HEK293 (cell line): ENCODE measurements around the gene RUNX1.

Source experiments
- ATF2 ChIP-seq: fragments of 450-650 bp; formaldehyde crosslinking; IDR thresholded peaks from 2 replicates; pipeline ENCODE4 v1.5.1; 2016; ENCODE audit warnings: missing biosample characterization, missing genetic modification characterization, low read depth
- IKZF3 ChIP-seq: fragments of 450-650 bp; IDR thresholded peaks from 2 replicates; pipeline ENCODE4 v1.5.0; 2018; ENCODE audit warnings: missing biosample characterization, mild to moderate bottlenecking, missing genetic modification characterization, moderate library complexity
- KLF9 ChIP-seq: fragments of 450-650 bp; formaldehyde crosslinking; IDR thresholded peaks from 2 replicates; pipeline ENCODE4 v1.5.1; 2016; ENCODE audit warnings: missing biosample characterization, missing genetic modification characterization, low read depth
- MEIS1 ChIP-seq: sonication (generic); formaldehyde crosslinking; IDR thresholded peaks from 2 replicates; pipeline ENCODE4 v1.8.1; 2022; ENCODE audit warnings: missing genetic modification reagents, mild to moderate bottlenecking, borderline replicate concordance
- PRDM4 ChIP-seq: fragments of 450-650 bp; formaldehyde crosslinking; IDR thresholded peaks from 2 replicates; pipeline ENCODE4 v1.5.1; 2017; ENCODE audit warnings: missing biosample characterization, missing genetic modification characterization
- SETDB1 ChIP-seq: IDR thresholded peaks from one replicate; pipeline ENCODE4 v1.6.1; 2017; ENCODE audit warnings: mild to moderate bottlenecking, low read length, moderate library complexity, mixed read lengths; ENCODE audit not compliant: insufficient read length
- ZNF112 ChIP-seq: fragments of 450-650 bp; formaldehyde crosslinking; IDR thresholded peaks from 2 replicates; pipeline ENCODE4 v1.5.0; 2017; ENCODE audit warnings: missing biosample characterization, missing genetic modification characterization
- ZNF121 ChIP-seq: fragments of 450-650 bp; formaldehyde crosslinking; IDR thresholded peaks from 2 replicates; pipeline ENCODE4 v1.5.1; 2016; ENCODE audit warnings: missing biosample characterization, missing genetic modification characterization
- ZNF146 ChIP-seq: fragments of 450-650 bp; formaldehyde crosslinking; IDR thresholded peaks from 2 replicates; pipeline ENCODE4 v1.5.1; 2016; ENCODE audit warnings: missing biosample characterization, missing genetic modification characterization
- ZNF18 ChIP-seq: fragments of 450-650 bp; formaldehyde crosslinking; IDR thresholded peaks from 2 replicates; pipeline ENCODE4 v1.5.1; 2016; ENCODE audit warnings: missing biosample characterization, missing genetic modification characterization
- ZNF184 ChIP-seq: fragments of 450-650 bp; IDR thresholded peaks from 2 replicates; pipeline ENCODE4 v1.5.1; 2018; ENCODE audit warnings: missing biosample characterization, mild to moderate bottlenecking, missing genetic modification characterization
- ZNF26 ChIP-seq: fragments of 450-650 bp; formaldehyde crosslinking; IDR thresholded peaks from 2 replicates; pipeline ENCODE4 v1.5.1; 2016; ENCODE audit warnings: missing biosample characterization, missing genetic modification characterization
- ZNF280C ChIP-seq: fragments of 450-650 bp; formaldehyde crosslinking; IDR thresholded peaks from 2 replicates; pipeline ENCODE4 v1.5.1; 2016; ENCODE audit warnings: missing biosample characterization, missing genetic modification characterization
- ZNF280D ChIP-seq: fragments of 450-650 bp; formaldehyde crosslinking; IDR thresholded peaks from 2 replicates; pipeline ENCODE4 v1.5.1; 2016; ENCODE audit warnings: missing biosample characterization, missing genetic modification characterization
- ZNF341 ChIP-seq: fragments of 450-650 bp; formaldehyde crosslinking; IDR thresholded peaks from 2 replicates; pipeline ENCODE4; 2016; ENCODE audit warnings: low read depth, missing biosample characterization, missing genetic modification characterization
- ZNF394 ChIP-seq: fragments of 450-650 bp; formaldehyde crosslinking; IDR thresholded peaks from 2 replicates; pipeline ENCODE4 v1.5.1; 2016; ENCODE audit warnings: missing biosample characterization, missing genetic modification characterization, mild to moderate bottlenecking, moderate library complexity, borderline replicate concordance
- ZNF555 ChIP-seq: fragments of 450-650 bp; formaldehyde crosslinking; conservative IDR thresholded peaks from 2 replicates; pipeline ENCODE4 v1.5.1; 2017; ENCODE audit warnings: missing biosample characterization, mild to moderate bottlenecking, missing genetic modification characterization, inconsistent platforms
- ZNF610 ChIP-seq: fragments of 450-650 bp; formaldehyde crosslinking; IDR thresholded peaks from 2 replicates; pipeline ENCODE4 v1.5.1; 2016; ENCODE audit warnings: missing biosample characterization, missing genetic modification characterization, borderline replicate concordance
- ZNF660 ChIP-seq: fragments of 450-650 bp; IDR thresholded peaks from 2 replicates; pipeline ENCODE4 v1.5.1; 2018; ENCODE audit warnings: missing biosample characterization, mild to moderate bottlenecking, missing genetic modification characterization
- ZNF664 ChIP-seq: fragments of 450-650 bp; formaldehyde crosslinking; IDR thresholded peaks from 2 replicates; pipeline ENCODE4 v1.5.1; 2016; ENCODE audit warnings: missing biosample characterization, missing genetic modification characterization
- ZNF707 ChIP-seq: fragments of 450-650 bp; formaldehyde crosslinking; IDR thresholded peaks from 2 replicates; pipeline ENCODE4 v1.5.1; 2016; ENCODE audit warnings: missing biosample characterization, missing genetic modification characterization
- ZNF747 ChIP-seq: fragments of 450-650 bp; formaldehyde crosslinking; IDR thresholded peaks from 2 replicates; pipeline ENCODE4 v1.5.1; 2016; ENCODE audit warnings: missing biosample characterization, missing genetic modification characterization
- ZNF777 ChIP-seq: fragments of 450-650 bp; formaldehyde crosslinking; IDR thresholded peaks from 2 replicates; pipeline ENCODE4 v1.5.1; 2017; ENCODE audit warnings: missing biosample characterization, missing genetic modification characterization, borderline replicate concordance
- ZNF785 ChIP-seq: fragments of 450-650 bp; formaldehyde crosslinking; IDR thresholded peaks from 2 replicates; pipeline ENCODE4 v1.5.1; 2016; ENCODE audit warnings: missing biosample characterization, missing genetic modification characterization
- ZNF843 ChIP-seq: fragments of 450-650 bp; formaldehyde crosslinking; IDR thresholded peaks from 2 replicates; pipeline ENCODE4 v1.5.1; 2016; ENCODE audit warnings: missing biosample characterization, missing genetic modification characterization
- ZSCAN30 ChIP-seq: fragments of 450-650 bp; IDR thresholded peaks from 2 replicates; pipeline ENCODE4 v1.5.1; 2018; ENCODE audit warnings: missing biosample characterization, mild to moderate bottlenecking, missing genetic modification characterization, moderate library complexity

The RUNX1 gene

GRCh38 chr21:34887725-34888568 is 161.2 kb downstream of the RUNX1 start (continued):
- TF ChIP-seq ZNF280C (tag by site-specific recombination) = no peak
- peak; percentile 87 for TF ChIP-seq ZNF394 (tag by site-specific recombination)
- TF ChIP-seq ZNF843 (tag by site-specific recombination) = peak; percentile 60
- no peak for TF ChIP-seq ZNF18
- no peak for TF ChIP-seq ZNF747 (tag by site-specific recombination)
- TF ChIP-seq ATF2 (tag by site-specific recombination) = no peak
- no peak for TF ChIP-seq ZNF184 (tag by site-specific recombination)
- TF ChIP-seq ZNF26 = no peak
- TF ChIP-seq MEIS1 (CRISPR knock-in tag) = no peak
- no peak for TF ChIP-seq ZNF707 (tag by site-specific recombination)
- TF ChIP-seq ZNF777 (tag by site-specific recombination) = no peak
- TF ChIP-seq ZNF555 (tag by site-specific recombination) = no peak
- no peak for TF ChIP-seq ZNF610 (tag by site-specific recombination)
- TF ChIP-seq IKZF3 = no peak
- no peak for TF ChIP-seq KLF9
- TF ChIP-seq ZSCAN30 (tag by site-specific recombination) = 0 out of 2 replicates have a peak, but pooled peaks have one; percentile 9
- TF ChIP-seq ZNF664 (tag by site-specific recombination) = no peak
- TF ChIP-seq ZNF146 (tag by site-specific recombination) = no peak
- TF ChIP-seq PRDM4 (tag by site-specific recombination) = peak; percentile 72
- TF ChIP-seq ZNF121 (tag by site-specific recombination) = peak; percentile 34; the same call in 1 of the 2 replicates
- peak; percentile 71; the same call in 1 of the 2 replicates for TF ChIP-seq ZNF785
- no peak; the same call in 1 of the 2 replicates for TF ChIP-seq ZNF660 (tag by site-specific recombination)
- TF ChIP-seq ZNF112 = no peak
- TF ChIP-seq SETDB1 = no peak
- TF ChIP-seq ZNF280D (tag by site-specific recombination) = peak; percentile 55; the same call in 1 of the 2 replicates
- TF ChIP-seq ZNF341 (tag by site-specific recombination) = peak; percentile 28; the same call in 1 of the 2 replicates
